ENCODE results near the gene OSBPL3.

DNA sequence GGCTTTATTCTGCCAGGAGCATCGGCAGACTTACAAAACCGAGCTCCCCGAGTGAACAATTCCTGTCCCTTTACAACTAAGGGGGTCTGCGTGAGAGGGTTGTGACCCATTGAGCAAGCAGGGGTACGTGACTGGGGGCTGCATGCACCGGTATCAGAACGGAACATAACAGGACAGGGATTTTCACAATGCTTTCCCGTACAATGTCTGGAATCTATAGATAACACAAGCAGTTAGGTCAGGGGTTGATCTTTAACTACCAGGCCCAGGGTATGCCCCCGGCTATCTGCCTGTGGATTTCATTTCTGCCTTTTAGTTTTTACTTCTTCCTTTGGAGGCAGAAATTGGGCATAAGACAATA lies 184.6 kb downstream of the OSBPL3 start:
- no peak for TF ChIP-seq POLR2A (IDR thresholded peaks at IDR 0.05)
- TF ChIP-seq, protein P1, sequence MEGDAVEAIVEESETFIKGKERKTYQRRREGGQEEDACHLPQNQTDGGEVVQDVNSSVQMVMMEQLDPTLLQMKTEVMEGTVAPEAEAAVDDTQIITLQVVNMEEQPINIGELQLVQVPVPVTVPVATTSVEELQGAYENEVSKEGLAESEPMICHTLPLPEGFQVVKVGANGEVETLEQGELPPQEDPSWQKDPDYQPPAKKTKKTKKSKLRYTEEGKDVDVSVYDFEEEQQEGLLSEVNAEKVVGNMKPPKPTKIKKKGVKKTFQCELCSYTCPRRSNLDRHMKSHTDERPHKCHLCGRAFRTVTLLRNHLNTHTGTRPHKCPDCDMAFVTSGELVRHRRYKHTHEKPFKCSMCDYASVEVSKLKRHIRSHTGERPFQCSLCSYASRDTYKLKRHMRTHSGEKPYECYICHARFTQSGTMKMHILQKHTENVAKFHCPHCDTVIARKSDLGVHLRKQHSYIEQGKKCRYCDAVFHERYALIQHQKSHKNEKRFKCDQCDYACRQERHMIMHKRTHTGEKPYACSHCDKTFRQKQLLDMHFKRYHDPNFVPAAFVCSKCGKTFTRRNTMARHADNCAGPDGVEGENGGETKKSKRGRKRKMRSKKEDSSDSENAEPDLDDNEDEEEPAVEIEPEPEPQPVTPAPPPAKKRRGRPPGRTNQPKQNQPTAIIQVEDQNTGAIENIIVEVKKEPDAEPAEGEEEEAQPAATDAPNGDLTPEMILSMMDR (IDR thresholded peaks at IDR 0.05 in 4 of 5, conservative IDR thresholded peaks at IDR 0.05 in 1 of 5), result no peak

All from gastrocnemius medialis (tissue), 4 donors.